ENCODE measurements around the gene FCHSD2. TPM values are rescaled to one million over a fixed set of nuclear protein-coding genes. Genes with fewer than 3 reads are reported as not detected.
A peak's percentile ranks its signal among the peaks of the same experiment; 100 is the strongest.

The FCHSD2 gene
- total and polyA plus RNA-seq, 9 of the 15 experiments (the other 6 are each of a cell fraction or from before 2014, with no cell fraction given), result 1.8 to 14.7 (median 6.4) TPM

- TF ChIP-seq JUNB (CRISPR knock-in tag; conservative IDR thresholded peaks at IDR 0.05), result no peak
- TF ChIP-seq KLF13 (tag; IDR thresholded peaks at IDR 0.05; ENCODE audit: borderline replicate concordance, low read depth), result no peak
- no peak for TF ChIP-seq MIER1 (IDR thresholded peaks at IDR 0.05; ENCODE audit: low read depth)
- no peak for TF ChIP-seq CHCHD3 (CRISPR knock-in tag; IDR thresholded peaks at IDR 0.05)
- TF ChIP-seq CTCFL (IDR thresholded peaks at IDR 0.05; ENCODE audit: borderline replicate concordance, insufficient read depth, low read depth, low read length, poor library complexity, severe bottlenecking), result no peak
- no peak for TF ChIP-seq ZNF551 (CRISPR knock-in tag; IDR thresholded peaks at IDR 0.05)
- TF ChIP-seq STAG1 (CRISPR knock-in tag; IDR thresholded peaks at IDR 0.05; ENCODE audit: borderline replicate concordance), result no peak
- TF ChIP-seq CEBPG (CRISPR knock-in tag; IDR thresholded peaks at IDR 0.05), result no peak
- TF ChIP-seq CEBPG (tag; conservative IDR thresholded peaks at IDR 0.05 in 1 of 2, IDR thresholded peaks at IDR 0.05 in 1 of 2), result peak; percentile 67 to 91
- no peak for TF ChIP-seq ZNF224 (CRISPR knock-in tag; IDR thresholded peaks at IDR 0.05)
- TF ChIP-seq TBL1XR1 (IDR thresholded peaks at IDR 0.05; ENCODE audit: low read length in 2 of 2), result no peak
- TF ChIP-seq GTF2A2 (tag; IDR thresholded peaks at IDR 0.05), result no peak
- TF ChIP-seq LARP7 (IDR thresholded peaks at IDR 0.05), result no peak
- no peak for TF ChIP-seq TCF15 (CRISPR knock-in tag; IDR thresholded peaks at IDR 0.05)
- no peak for TF ChIP-seq SAFB2 (IDR thresholded peaks at IDR 0.05; ENCODE audit: borderline replicate concordance, low read depth, low read length, severe bottlenecking)
- TF ChIP-seq ARID1B (IDR thresholded peaks at IDR 0.05), result peak; percentile 52; the same call in 1 of the 2 replicates
- TF ChIP-seq POLR2H (tag; IDR thresholded peaks at IDR 0.05; ENCODE audit: low read depth), result no peak; the same call in 1 of the 2 replicates
- TF ChIP-seq GABPA (tag; conservative IDR thresholded peaks at IDR 0.05; ENCODE audit: low read depth), result 0 out of 2 replicates have a peak, but pooled peaks have one; percentile 33
- no peak for TF ChIP-seq NR2C2 (CRISPR knock-in tag; IDR thresholded peaks at IDR 0.05)
- TF ChIP-seq NR2C2 (tag; IDR thresholded peaks at IDR 0.05), result peak; percentile 31; the same call in 1 of the 2 replicates
- no peak for TF ChIP-seq RFX1 (IDR thresholded peaks at IDR 0.05)
- TF ChIP-seq ZNF77 (CRISPR knock-in tag; IDR thresholded peaks at IDR 0.05), result no peak
- TF ChIP-seq CHAMP1 (IDR thresholded peaks at IDR 0.05), result no peak
- TF ChIP-seq ESRRA (IDR thresholded peaks at IDR 0.05; ENCODE audit: borderline replicate concordance, low read depth), result peak; percentile 47; the same call in 1 of the 2 replicates
- no peak for TF ChIP-seq ZC3H8 (IDR thresholded peaks at IDR 0.05)
- TF ChIP-seq DPF2 (IDR thresholded peaks at IDR 0.05), result no peak; the same call in 1 of the 2 replicates
- TF ChIP-seq ILF3 (IDR thresholded peaks at IDR 0.05; ENCODE audit: borderline replicate concordance), result no peak
Measured at GRCh38 chr11:72969894-72970335, 172.2 kb downstream of the FCHSD2 start (continued).

Data from K562 (cell line).